LoVo (cell line): ENCODE data around the gene EYA2.

Source experiments
- DNase-seq: peaks from one replicate; pipeline ENCODE4 v3.0.0-alpha.2; 2016; ENCODE audit warnings: low spot score

EYA2 gene

GRCh38 chr20:47036091-47036870 is 141.6 kb downstream of the EYA2 start:
- DNase-seq = no peak

- no peak for DNase-seq
These were observed 144.2 kb downstream of the EYA2 start for GRCh38 chr20:47038566-47039560.

- no peak for DNase-seq
These were observed 146.0 kb downstream of the EYA2 start for GRCh38 chr20:47040506-47041125.

- no peak for DNase-seq
These were observed 146.8 kb downstream of the EYA2 start for GRCh38 chr20:47041396-47041899.

- no peak for DNase-seq
These were observed 147.8 kb downstream of the EYA2 start for GRCh38 chr20:47042464-47042863.

GRCh38 chr20:47043086-47043485 is 148.4 kb downstream of the EYA2 start:
- DNase-seq = no peak

GRCh38 chr20:47044938-47045337 is 150.3 kb downstream of the EYA2 start:
- no peak for DNase-seq

- DNase-seq = no peak
These were observed 153.4 kb downstream of the EYA2 start for GRCh38 chr20:47048054-47048453.

GRCh38 chr20:47049771-47050170 is 155.1 kb downstream of the EYA2 start:
- no peak for DNase-seq

GRCh38 chr20:47050996-47051395 is 156.4 kb downstream of the EYA2 start:
- DNase-seq = no peak

- DNase-seq = no peak
These were observed 157.4 kb downstream of the EYA2 start for GRCh38 chr20:47051936-47052526.

GRCh38 chr20:47054506-47054905 is 159.9 kb downstream of the EYA2 start:
- DNase-seq = no peak

- no peak for DNase-seq
These were observed 160.3 kb downstream of the EYA2 start for GRCh38 chr20:47054945-47055344.

- DNase-seq = no peak
These were observed 161.2 kb downstream of the EYA2 start for GRCh38 chr20:47055699-47056369.

GRCh38 chr20:47057661-47058060 is 163.0 kb downstream of the EYA2 start:
- no peak for DNase-seq

GRCh38 chr20:47058236-47058635 is 163.6 kb downstream of the EYA2 start:
- no peak for DNase-seq

- no peak for DNase-seq
These were observed 164.9 kb downstream of the EYA2 start for GRCh38 chr20:47059536-47059935.

- no peak for DNase-seq
These were observed 166.9 kb downstream of the EYA2 start for GRCh38 chr20:47061549-47061948.

GRCh38 chr20:47062226-47062890 is 167.7 kb downstream of the EYA2 start:
- no peak for DNase-seq

GRCh38 chr20:47063407-47063806 is 168.8 kb downstream of the EYA2 start:
- DNase-seq = no peak

GRCh38 chr20:47063808-47064207 is 169.2 kb downstream of the EYA2 start:
- DNase-seq = no peak
